ENCODE data around the gene MPPE1. TPM values are rescaled to one million over a fixed set of nuclear protein-coding genes. Genes with fewer than 3 reads are reported as not detected.
A peak's percentile ranks its signal among the peaks of the same experiment; 100 is the strongest.

The MPPE1 gene
- total RNA-seq, 1 experiment from 2014 or later: 17.9 TPM

DNA sequence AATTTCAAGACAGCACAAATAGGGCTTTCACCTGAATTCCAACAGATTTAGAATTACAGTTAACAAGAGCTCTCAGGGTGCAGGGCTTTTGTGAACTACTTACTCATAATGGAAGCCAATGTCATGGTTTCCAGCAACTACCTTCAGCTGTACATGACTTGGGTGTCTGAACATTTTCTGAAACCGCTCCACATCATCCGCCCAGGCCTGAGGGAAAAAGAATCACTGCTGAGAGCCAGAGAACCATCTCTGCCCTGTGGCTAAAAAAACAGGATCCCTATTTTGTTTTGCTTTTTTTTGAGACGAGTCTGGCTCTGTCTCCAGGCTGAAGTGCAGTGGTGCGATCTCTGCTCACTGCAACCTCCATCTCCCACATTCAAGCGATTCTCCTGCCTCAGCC, 18.8 kb downstream of the MPPE1 start:
- Histone ChIP-seq H3K79me2 (ENCODE audit: low read length) (no peaks in the 10 kb centered on the region), H3F3A (ENCODE audit: low read length, unreplicated experiment) (no peaks in the 10 kb centered on the region), H3K4me3 (ENCODE audit: low read length) (no peak overlapping the region), H4K20me1 (ENCODE audit: low read length) (no peaks in the 10 kb centered on the region), H2AFZ (ENCODE audit: low read length) (no peak overlapping the region), H3K4me2 (ENCODE audit: low read length) (no peak overlapping the region), H3K9ac (ENCODE audit: low read length) (no peak overlapping the region), H3K27ac (ENCODE audit: low read length) (no peak overlapping the region), H3K36me3 (ENCODE audit: low read depth, low read length) (peaks cover 10% of the 10 kb centered on the region; the same call in 1 of the 2 replicates), H3K9me2 (replicated peaks; ENCODE audit: low read length) (no peaks in the 10 kb centered on the region), H3K4me1 (ENCODE audit: insufficient read depth, low read length) (peaks cover 17% of the 10 kb centered on the region), H3K27me3 (ENCODE audit: low read length) (no peaks in the 10 kb centered on the region), H3K9me3 (ENCODE audit: low read length) (no peaks in the 10 kb centered on the region)
- ATAC-seq (no peak), DNase-seq (no peak)
- no TSS peak for BruUV-seq (replicated peaks)
- ChIA-PET CTCF (no interaction called here), POLR2A (ENCODE audit: unreplicated experiment) (interaction anchor here (0.9 kb wide), 1 partner anchor 39 kb away, joined by 5 read pairs; no protein-coding TSS in a partner anchor)
- TF ChIP-seq EZH2 (IDR thresholded peaks at IDR 0.05; ENCODE audit: low read length, unreplicated experiment) (no peak), EZH2phosphoT487 (IDR thresholded peaks at IDR 0.05; ENCODE audit: borderline replicate concordance, low read length) (no peak)
- TF ChIP-seq, protein P1, sequence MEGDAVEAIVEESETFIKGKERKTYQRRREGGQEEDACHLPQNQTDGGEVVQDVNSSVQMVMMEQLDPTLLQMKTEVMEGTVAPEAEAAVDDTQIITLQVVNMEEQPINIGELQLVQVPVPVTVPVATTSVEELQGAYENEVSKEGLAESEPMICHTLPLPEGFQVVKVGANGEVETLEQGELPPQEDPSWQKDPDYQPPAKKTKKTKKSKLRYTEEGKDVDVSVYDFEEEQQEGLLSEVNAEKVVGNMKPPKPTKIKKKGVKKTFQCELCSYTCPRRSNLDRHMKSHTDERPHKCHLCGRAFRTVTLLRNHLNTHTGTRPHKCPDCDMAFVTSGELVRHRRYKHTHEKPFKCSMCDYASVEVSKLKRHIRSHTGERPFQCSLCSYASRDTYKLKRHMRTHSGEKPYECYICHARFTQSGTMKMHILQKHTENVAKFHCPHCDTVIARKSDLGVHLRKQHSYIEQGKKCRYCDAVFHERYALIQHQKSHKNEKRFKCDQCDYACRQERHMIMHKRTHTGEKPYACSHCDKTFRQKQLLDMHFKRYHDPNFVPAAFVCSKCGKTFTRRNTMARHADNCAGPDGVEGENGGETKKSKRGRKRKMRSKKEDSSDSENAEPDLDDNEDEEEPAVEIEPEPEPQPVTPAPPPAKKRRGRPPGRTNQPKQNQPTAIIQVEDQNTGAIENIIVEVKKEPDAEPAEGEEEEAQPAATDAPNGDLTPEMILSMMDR (conservative IDR thresholded peaks at IDR 0.05; ENCODE audit: low read depth, low read length): no peak
- intact Hi-C loops (cut with micrococcal nuclease): no loop called here

DNA sequence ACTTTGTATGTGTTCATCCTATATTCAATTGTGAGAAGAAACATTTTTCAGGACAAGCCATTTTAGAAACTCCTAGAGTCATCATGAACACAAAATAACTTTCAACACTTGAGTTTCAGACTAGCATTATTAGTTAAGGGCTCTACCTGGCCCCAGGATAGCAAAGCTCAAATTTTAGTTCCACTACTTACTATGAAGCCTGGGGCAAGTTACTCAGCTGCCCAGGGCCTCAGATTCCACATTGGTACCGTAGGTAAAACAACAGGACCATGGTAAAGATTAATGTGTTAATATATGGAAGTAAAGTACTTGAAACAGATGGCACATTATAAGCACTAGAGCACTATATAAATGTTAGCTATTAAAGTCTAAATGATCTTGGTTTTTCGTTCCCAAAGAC, 19.4 kb downstream of the MPPE1 start:
- H3K4me1 ChIP-seq (ENCODE audit: insufficient read depth, low read length): peaks cover 20% of the 10 kb centered on the region
- H3K9me3 ChIP-seq (ENCODE audit: low read length): no peaks in the 10 kb centered on the region
- no peak overlapping the region for H3K4me3 ChIP-seq (ENCODE audit: low read length)
- no peaks in the 10 kb centered on the region for H3K9me2 ChIP-seq (replicated peaks; ENCODE audit: low read length)
- no TSS peak for BruUV-seq (replicated peaks)
- H3K4me2 ChIP-seq (ENCODE audit: low read length): no peak overlapping the region
- no peaks in the 10 kb centered on the region for H4K20me1 ChIP-seq (ENCODE audit: low read length)
- H2AFZ ChIP-seq (ENCODE audit: low read length): no peak overlapping the region
- intact Hi-C loops (cut with micrococcal nuclease): no loop called here
- ChIA-PET POLR2A (ENCODE audit: unreplicated experiment) (interaction anchor here (0.9 kb wide), 1 partner anchor 38 kb away, joined by 5 read pairs; no protein-coding TSS in a partner anchor), CTCF (no interaction called here)
- ATAC-seq (no peak), DNase-seq (no peak)
- no peaks in the 10 kb centered on the region for H3K79me2 ChIP-seq (ENCODE audit: low read length)
- H3K9ac ChIP-seq (ENCODE audit: low read length): no peak overlapping the region
- no peak for TF ChIP-seq EZH2phosphoT487 (IDR thresholded peaks at IDR 0.05; ENCODE audit: borderline replicate concordance, low read length)
- TF ChIP-seq, protein P1 (conservative IDR thresholded peaks at IDR 0.05; ENCODE audit: low read depth, low read length): no peak
- no peak for TF ChIP-seq EZH2 (IDR thresholded peaks at IDR 0.05; ENCODE audit: low read length, unreplicated experiment)
- H3K27me3 ChIP-seq (ENCODE audit: low read length): no peaks in the 10 kb centered on the region
- no peak overlapping the region for H3K27ac ChIP-seq (ENCODE audit: low read length)
- peaks cover 10% of the 10 kb centered on the region; the same call in 1 of the 2 replicates for H3K36me3 ChIP-seq (ENCODE audit: low read depth, low read length)
- H3F3A ChIP-seq (ENCODE audit: low read length, unreplicated experiment): no peaks in the 10 kb centered on the region

DNA sequence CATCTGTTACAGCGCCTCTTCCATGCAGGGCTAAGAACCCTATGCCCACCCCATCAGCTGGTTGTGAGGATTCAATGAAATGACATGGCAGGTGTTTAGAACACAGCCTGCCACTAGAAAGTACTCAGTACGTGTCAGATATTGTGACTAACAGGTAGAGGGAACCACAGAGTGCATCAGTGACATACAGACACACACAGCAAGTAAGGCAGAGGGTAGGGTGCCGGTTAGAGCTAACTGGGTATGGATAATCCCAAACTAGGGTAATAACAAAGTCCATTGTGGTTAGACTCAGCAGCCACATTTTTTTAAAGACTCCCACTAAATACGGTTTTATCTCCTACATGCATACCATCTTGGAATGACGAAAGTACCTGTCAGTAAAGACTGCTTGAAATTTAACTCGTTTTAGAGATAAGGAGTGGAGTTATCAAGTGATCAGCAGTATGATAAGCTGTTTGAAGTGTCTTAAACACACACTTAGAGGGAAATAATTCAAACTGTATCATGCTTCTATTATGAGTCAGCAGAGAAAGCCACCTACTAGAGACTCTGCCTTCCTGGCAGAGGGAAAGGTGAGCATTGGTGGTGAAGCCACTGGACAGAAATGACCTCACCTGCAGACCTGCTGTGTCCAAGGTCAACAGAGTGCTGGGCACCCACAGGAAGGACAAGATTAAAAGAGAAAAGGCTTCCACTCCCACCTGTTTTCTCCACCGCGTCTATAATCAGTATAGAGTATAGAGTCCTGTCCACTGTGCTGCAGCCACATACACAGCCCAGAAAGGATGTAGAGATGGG, 20.6 kb downstream of the MPPE1 start:
- peak overlapping the region; percentile 48 for H3K4me2 ChIP-seq (ENCODE audit: low read length)
- no peaks in the 10 kb centered on the region for H3K9me2 ChIP-seq (replicated peaks; ENCODE audit: low read length)
- intact Hi-C loops (cut with micrococcal nuclease): no loop called here
- DNase-seq: peak; percentile 66
- ATAC-seq: peak; percentile 78
- H3K9ac ChIP-seq (ENCODE audit: low read length): no peak overlapping the region
- ChIA-PET POLR2A (ENCODE audit: unreplicated experiment) (interaction anchor here (0.6 kb wide), 1 partner anchor 16 kb away, joined by 4 read pairs; no protein-coding TSS in a partner anchor), CTCF (interaction anchor here (0.5 kb wide), 1 partner anchor 151 kb away, joined by 5 read pairs; no protein-coding TSS in a partner anchor)
- TF ChIP-seq EZH2phosphoT487 (IDR thresholded peaks at IDR 0.05; ENCODE audit: borderline replicate concordance, low read length) (no peak), EZH2 (IDR thresholded peaks at IDR 0.05; ENCODE audit: low read length, unreplicated experiment) (no peak)
- TF ChIP-seq, protein P1 (conservative IDR thresholded peaks at IDR 0.05; ENCODE audit: low read depth, low read length): no peak
- no TSS peak for BruUV-seq (replicated peaks)
- H3K9me3 ChIP-seq (ENCODE audit: low read length): no peaks in the 10 kb centered on the region
- H3K4me1 ChIP-seq (ENCODE audit: insufficient read depth, low read length): peaks cover 32% of the 10 kb centered on the region
- peaks cover 10% of the 10 kb centered on the region; the same call in 1 of the 2 replicates for H3K36me3 ChIP-seq (ENCODE audit: low read depth, low read length)
- no peaks in the 10 kb centered on the region for H4K20me1 ChIP-seq (ENCODE audit: low read length)
- H3K27ac ChIP-seq (ENCODE audit: low read length): peak overlapping the region; percentile 38
- no peak overlapping the region for H2AFZ ChIP-seq (ENCODE audit: low read length)
- H3K79me2 ChIP-seq (ENCODE audit: low read length): no peaks in the 10 kb centered on the region
- no peaks in the 10 kb centered on the region for H3F3A ChIP-seq (ENCODE audit: low read length, unreplicated experiment)
- no peak overlapping the region for H3K4me3 ChIP-seq (ENCODE audit: low read length)
- H3K27me3 ChIP-seq (ENCODE audit: low read length): no peaks in the 10 kb centered on the region

Data from PC-3 (cell line).